GM12801 (cell line): Measurements from ENCODE around the gene TENM3.

ENCODE experiments used
- CTCF ChIP-seq: IDR thresholded peaks from one replicate; pipeline ENCODE4 v1.5.1; 2011; ENCODE audit warnings: control low read depth; ENCODE audit not compliant: insufficient read length; ENCODE audit errors: extremely low read depth

Gene TENM3

GRCh38 chr4:182805321-182805720 is 562.1 kb downstream of the TENM3 start:
- no peak for TF ChIP-seq CTCF

- TF ChIP-seq CTCF: no peak
These were observed 562.5 kb downstream of the TENM3 start for GRCh38 chr4:182805750-182806149.

GRCh38 chr4:182806259-182807252 is 563.4 kb downstream of the TENM3 start:
- no peak for TF ChIP-seq CTCF

- no peak for TF ChIP-seq CTCF
These were observed 564.1 kb downstream of the TENM3 start for GRCh38 chr4:182807346-182807745.

- no peak for TF ChIP-seq CTCF
These were observed 564.8 kb downstream of the TENM3 start for GRCh38 chr4:182807767-182808548.

- TF ChIP-seq CTCF: no peak
These were observed 565.6 kb downstream of the TENM3 start for GRCh38 chr4:182808673-182809416.

- no peak for TF ChIP-seq CTCF
These were observed 566.4 kb downstream of the TENM3 start for GRCh38 chr4:182809417-182810102.
